T-helper 17 cell (primary cell): Measurements from ENCODE around the gene ISX. TPM values are rescaled to one million over a fixed set of nuclear protein-coding genes. Genes with fewer than 3 reads are reported as not detected.

ENCODE experiments used
- ATAC-seq: fragments of 150-1000 bp; cut with Tn5 transposase; 2 replicates; pipeline ENCODE4 v1.10.0; 2021; ENCODE audit warnings: mild to moderate bottlenecking, moderate library complexity
- DNase-seq, 3 donors: peaks; one replicate each; pipeline versions ENCODE4 v3.0.0 to v3.0.0-alpha.2; 2020 to 2021
- H3K9me3 ChIP-seq: one replicate; pipeline ENCODE4 v1.7.0; 2013; ENCODE audit warnings: low read length, mild to moderate bottlenecking; ENCODE audit not compliant: control insufficient read depth, poor library complexity, severe bottlenecking
- H3K27ac Mint-ChIP-seq: one replicate; pipeline ENCODE4 v1.8.0; 2022; ENCODE audit warnings: mild to moderate bottlenecking, moderate library complexity, mixed read lengths
- H3K27me3 Mint-ChIP-seq: one replicate; pipeline ENCODE4 v1.8.0; 2022; ENCODE audit warnings: mixed read lengths
- H3K36me3 Mint-ChIP-seq: one replicate; pipeline ENCODE4 v1.8.0; 2022; ENCODE audit warnings: low read depth, mixed read lengths
- H3K4me1 Mint-ChIP-seq: one replicate; pipeline ENCODE4 v1.8.0; 2022; ENCODE audit warnings: mild to moderate bottlenecking, mixed read lengths
- H3K4me3 Mint-ChIP-seq: one replicate; pipeline ENCODE4 v1.8.0; 2022; ENCODE audit warnings: mild to moderate bottlenecking, moderate library complexity, mixed read lengths
- total RNA-seq, 4 donors: library from RNA in 2 of 4; stranded (reverse) in 2 of 4; gene quantifications; one replicate each; pipeline ENCODE4 v1.2.3 and lab custom pipeline; 2022 to 2026

ISX gene
- total RNA-seq, 2 donors from 2014 or later = not detected

DNA sequence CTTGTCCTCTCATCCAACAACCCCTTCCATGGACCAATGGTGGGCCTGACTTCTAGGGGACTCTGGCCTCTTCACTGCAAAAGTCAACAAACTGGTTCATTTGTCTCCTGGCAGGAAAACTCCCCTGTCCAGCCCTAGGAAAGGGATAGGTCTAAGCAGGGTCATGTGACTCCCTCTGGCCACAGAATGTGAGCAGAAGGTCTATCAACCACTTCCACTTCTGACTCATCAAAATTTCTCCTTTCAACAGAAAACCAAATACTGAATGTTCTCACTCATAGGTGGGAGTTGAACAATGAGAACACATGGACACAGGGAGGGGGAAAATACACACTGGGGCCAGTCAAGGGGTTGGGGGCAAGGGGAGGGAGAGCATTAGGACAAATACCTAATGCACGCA lies 1.3 kb upstream of the ISX start:
- no peak for ATAC-seq

DNA sequence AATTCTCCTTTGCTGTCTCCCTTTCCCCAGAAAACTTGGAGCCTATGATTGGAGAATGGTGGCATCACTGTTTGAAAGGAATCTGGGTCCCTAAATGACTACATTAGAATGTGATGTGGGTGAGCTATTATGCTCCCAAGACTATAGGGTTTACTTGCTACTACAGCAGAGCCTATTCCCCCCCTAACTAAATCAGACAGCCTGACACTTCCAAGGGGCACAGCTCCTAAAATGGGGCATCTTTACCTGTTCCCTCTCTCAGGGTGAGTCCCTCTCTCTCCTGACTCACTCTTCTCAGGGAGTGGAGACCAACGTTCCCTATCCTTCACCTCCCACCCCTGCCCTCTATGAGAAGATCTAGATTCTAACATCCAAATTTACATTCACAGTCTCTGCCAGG lies 775 bp upstream of the ISX start:
- Mint-ChIP-seq H3K36me3 (no peaks in the 10 kb centered on the region), H3K4me3 (no peak overlapping the region), H3K27ac (no peak overlapping the region), H3K27me3 (peaks cover 37% of the 10 kb centered on the region), H3K4me1 (no peaks in the 10 kb centered on the region)
- ATAC-seq = no peak
- DNase-seq = no peak
- H3K9me3 ChIP-seq = no peaks in the 10 kb centered on the region

More for the DNA sequence above, 1.3 kb upstream of the ISX start:
- H3K4me3 Mint-ChIP-seq = no peak overlapping the region
- no peak for DNase-seq
- H3K27me3 Mint-ChIP-seq = peaks cover 32% of the 10 kb centered on the region
- no peaks in the 10 kb centered on the region for H3K9me3 ChIP-seq
- H3K4me1 Mint-ChIP-seq = no peaks in the 10 kb centered on the region
- no peaks in the 10 kb centered on the region for H3K36me3 Mint-ChIP-seq
- no peak overlapping the region for H3K27ac Mint-ChIP-seq

- Mint-ChIP-seq H3K27ac (no peak overlapping the region), H3K4me1 (no peaks in the 10 kb centered on the region), H3K27me3 (peaks cover 47% of the 10 kb centered on the region), H3K36me3 (no peaks in the 10 kb centered on the region), H3K4me3 (no peak overlapping the region)
- ATAC-seq = no peak
- no peak for DNase-seq
- H3K9me3 ChIP-seq = no peaks in the 10 kb centered on the region
Observed at GRCh38 chr22:35066768-35067167, 810 bp downstream of the ISX start.

DNA sequence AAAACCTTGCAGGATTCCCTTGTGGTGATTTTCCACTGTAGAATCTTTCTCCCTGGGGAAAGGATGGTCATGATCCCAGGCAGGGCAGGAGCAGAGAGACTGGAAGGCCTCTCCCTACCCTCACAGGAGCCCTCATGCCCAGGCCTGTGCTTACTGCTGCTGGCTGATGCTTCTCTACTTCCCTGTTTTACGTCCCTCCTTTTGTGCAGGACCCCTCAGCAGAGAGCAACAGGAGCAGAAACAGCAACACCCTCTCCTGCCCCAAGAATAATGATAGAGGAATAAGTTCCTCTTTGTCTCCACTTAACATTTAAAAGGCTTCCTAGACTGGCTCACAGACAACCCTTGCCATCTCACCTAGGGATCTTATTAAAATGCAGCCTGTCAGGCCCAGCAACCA lies 3.6 kb downstream of the ISX start:
- Mint-ChIP-seq H3K27me3 (peaks cover 45% of the 10 kb centered on the region), H3K27ac (no peak overlapping the region)

DNA sequence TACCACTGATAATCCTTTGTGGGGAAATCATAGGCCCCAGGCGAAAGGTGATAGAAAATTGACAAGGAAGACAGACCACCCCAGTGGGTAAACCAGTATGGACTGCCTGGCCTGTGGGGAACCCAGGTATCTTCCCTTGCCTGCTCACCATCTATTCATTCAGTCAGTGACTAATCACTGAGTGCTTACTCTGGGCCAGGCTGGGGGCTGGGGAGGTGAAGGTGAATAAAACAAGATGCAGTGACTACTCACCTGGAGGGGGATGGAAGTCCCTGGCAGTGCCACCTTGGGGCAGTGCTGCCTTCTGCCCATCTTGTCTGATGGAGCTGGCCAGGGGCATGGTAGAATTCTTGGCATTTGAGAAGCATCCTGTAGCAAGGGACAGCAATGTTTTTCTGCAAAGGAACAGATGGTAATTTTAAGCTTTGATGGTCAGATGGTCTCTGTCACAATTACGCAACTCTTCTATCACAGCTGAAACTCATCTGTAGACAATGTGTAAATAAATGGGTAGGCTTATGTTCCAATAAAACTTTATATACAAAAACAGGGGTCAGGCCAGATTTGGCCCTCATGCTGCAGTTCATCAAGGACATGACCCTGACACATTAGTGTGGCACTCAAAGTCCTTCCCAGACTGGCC lies 4.6 kb downstream of the ISX start:
- ATAC-seq = no peak
- no peak overlapping the region for H3K27ac Mint-ChIP-seq

More for the DNA sequence above, 3.6 kb downstream of the ISX start:
- Mint-ChIP-seq H3K4me1 (no peaks in the 10 kb centered on the region), H3K36me3 (no peaks in the 10 kb centered on the region), H3K4me3 (no peak overlapping the region)
- ATAC-seq (no peak), DNase-seq (no peak)
- no peaks in the 10 kb centered on the region for H3K9me3 ChIP-seq

DNA sequence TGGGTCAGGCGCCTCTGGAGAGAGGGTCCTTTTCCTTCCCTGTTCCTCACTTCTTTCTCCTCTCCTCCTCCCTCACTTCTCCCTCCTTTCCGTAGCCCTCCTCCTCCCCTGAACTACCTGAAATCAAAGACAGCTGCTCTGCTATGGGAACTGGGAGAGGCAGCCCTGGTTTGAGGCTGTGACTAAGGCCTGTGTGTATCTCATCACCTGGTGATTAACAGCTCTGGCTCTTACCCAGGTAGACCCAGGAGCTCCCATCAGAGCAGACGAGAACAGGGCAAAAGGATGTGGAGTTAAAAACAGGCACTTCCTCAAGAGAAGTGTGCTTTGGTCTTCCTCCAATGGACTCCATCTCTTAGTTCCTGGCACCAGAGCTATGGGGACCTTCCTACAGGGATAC lies 5.8 kb downstream of the ISX start:
- no peak for DNase-seq
- no peak overlapping the region for H3K4me3 Mint-ChIP-seq
- no peaks in the 10 kb centered on the region for H3K4me1 Mint-ChIP-seq
- H3K9me3 ChIP-seq = no peaks in the 10 kb centered on the region
- peaks cover 31% of the 10 kb centered on the region for H3K27me3 Mint-ChIP-seq
- no peak overlapping the region for H3K27ac Mint-ChIP-seq
- no peak for ATAC-seq
- H3K36me3 Mint-ChIP-seq = no peaks in the 10 kb centered on the region

More for the DNA sequence above, 4.6 kb downstream of the ISX start:
- Mint-ChIP-seq H3K4me1 (no peaks in the 10 kb centered on the region), H3K27me3 (peaks cover 38% of the 10 kb centered on the region), H3K4me3 (no peak overlapping the region), H3K36me3 (no peaks in the 10 kb centered on the region)
- H3K9me3 ChIP-seq = no peaks in the 10 kb centered on the region
- DNase-seq = no peak

DNA sequence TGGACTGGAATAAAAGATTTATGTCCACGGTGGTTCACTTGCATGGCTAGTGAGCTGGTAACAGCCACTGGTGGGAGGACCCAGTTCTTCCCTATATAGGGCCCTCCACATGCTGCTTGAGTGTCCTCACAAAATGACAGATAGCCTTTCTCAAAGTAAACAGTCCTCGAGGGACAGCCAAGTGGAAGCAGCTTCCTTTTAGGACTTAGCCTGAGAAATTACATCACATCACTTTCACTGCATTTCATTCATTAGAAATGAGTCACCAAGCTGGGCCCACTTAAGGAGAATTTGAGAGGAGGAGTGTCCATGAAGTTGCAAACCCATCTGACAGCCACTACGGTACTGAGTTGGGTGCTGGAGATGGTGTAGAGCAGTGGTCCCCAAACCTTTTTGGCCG lies 7.0 kb downstream of the ISX start:
- DNase-seq = no peak
- Mint-ChIP-seq H3K27me3 (peaks cover 33% of the 10 kb centered on the region), H3K4me1 (no peaks in the 10 kb centered on the region)

GRCh38 chr22:35074583-35074982 lies 8.6 kb downstream of the ISX start:
- Mint-ChIP-seq H3K36me3 (no peaks in the 10 kb centered on the region), H3K4me3 (no peak overlapping the region), H3K4me1 (no peaks in the 10 kb centered on the region), H3K27ac (no peak overlapping the region), H3K27me3 (peaks cover 29% of the 10 kb centered on the region)
- ATAC-seq (no peak), DNase-seq (no peak)
- H3K9me3 ChIP-seq = no peaks in the 10 kb centered on the region

More for the DNA sequence above, 7.0 kb downstream of the ISX start:
- no peak for ATAC-seq
- Mint-ChIP-seq H3K4me3 (no peak overlapping the region), H3K27ac (no peak overlapping the region), H3K36me3 (no peaks in the 10 kb centered on the region)
- no peaks in the 10 kb centered on the region for H3K9me3 ChIP-seq

DNA sequence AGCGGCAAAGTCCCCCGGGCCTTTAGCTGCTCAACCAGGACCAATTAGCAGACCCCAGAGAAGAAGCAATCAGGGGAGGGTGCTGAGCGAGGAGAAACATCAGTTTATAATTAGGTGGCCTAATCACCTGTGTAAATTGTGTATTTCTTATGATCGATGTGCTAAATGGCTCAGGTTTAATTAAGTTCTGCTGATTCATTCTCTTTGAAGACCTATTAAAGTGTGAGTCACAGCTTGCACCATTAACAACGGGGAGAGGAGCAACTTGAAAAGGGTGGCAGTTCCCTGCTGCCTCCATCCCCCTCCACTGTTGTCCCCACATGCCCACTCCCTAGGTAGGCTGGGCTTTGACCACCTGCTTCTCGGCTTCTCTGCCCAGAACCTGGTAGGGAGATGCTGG lies 10.7 kb downstream of the ISX start:
- DNase-seq = no peak
- Mint-ChIP-seq H3K36me3 (no peaks in the 10 kb centered on the region), H3K27ac (no peak overlapping the region)

DNA sequence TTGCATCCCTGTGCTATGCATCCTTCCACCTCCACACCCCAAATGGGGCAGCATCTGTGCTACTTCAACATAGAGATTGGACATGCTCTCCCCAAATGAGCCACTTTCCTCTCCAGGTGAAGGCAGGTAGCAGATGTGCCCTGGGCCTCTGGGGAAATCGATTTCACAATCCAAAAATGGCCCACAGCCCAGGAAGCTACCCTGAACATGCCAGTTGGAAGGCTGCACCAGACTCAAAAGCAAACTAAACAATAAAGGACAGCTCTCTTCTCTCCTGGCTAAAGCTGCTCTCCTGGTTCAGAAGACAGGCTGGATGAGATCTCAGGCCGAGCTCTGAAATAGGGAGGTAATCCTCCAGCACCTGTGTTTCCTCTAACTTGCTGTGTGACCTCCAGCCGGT lies 19.7 kb downstream of the ISX start:
- DNase-seq = no peak
- no peak overlapping the region for H3K4me3 Mint-ChIP-seq
- H3K4me1 Mint-ChIP-seq = peaks cover 2% of the 10 kb centered on the region
- H3K36me3 Mint-ChIP-seq = no peaks in the 10 kb centered on the region
- H3K27ac Mint-ChIP-seq = no peak overlapping the region
- ATAC-seq = no peak
- peaks cover 24% of the 10 kb centered on the region for H3K27me3 Mint-ChIP-seq
- H3K9me3 ChIP-seq = no peaks in the 10 kb centered on the region

More for the DNA sequence above, 10.7 kb downstream of the ISX start:
- H3K9me3 ChIP-seq = no peaks in the 10 kb centered on the region
- Mint-ChIP-seq H3K4me1 (no peaks in the 10 kb centered on the region), H3K27me3 (peaks cover 13% of the 10 kb centered on the region), H3K4me3 (no peak overlapping the region)
- no peak for ATAC-seq

GRCh38 chr22:35089139-35089538 lies 23.2 kb downstream of the ISX start:
- H3K27ac Mint-ChIP-seq = no peak overlapping the region
- H3K27me3 Mint-ChIP-seq = peaks cover 31% of the 10 kb centered on the region
- ATAC-seq (no peak), DNase-seq (no peak)
- no peaks in the 10 kb centered on the region for H3K9me3 ChIP-seq
- H3K36me3 Mint-ChIP-seq = no peaks in the 10 kb centered on the region
- H3K4me1 Mint-ChIP-seq = peaks cover 2% of the 10 kb centered on the region
- no peak overlapping the region for H3K4me3 Mint-ChIP-seq

DNA sequence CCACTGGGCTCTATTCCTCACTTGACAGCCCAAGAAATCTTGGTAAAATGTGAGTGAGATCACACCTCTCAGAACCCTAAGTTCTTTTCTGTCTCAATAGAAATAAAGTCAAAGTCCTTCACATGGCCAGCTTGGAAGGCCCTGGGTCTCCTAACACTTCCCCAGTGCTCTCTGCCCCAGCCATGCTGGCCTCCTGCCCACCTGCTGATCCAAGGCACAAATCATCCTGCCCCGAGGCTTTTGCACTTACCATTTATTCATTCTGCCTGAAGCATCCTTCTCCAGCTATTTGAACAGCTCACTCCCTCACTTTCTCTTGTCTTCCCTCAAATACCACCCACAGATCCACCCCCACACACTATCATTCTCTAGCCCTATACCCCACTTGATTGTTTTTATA lies 26.4 kb downstream of the ISX start:
- Mint-ChIP-seq H3K4me3 (no peak overlapping the region), H3K27ac (no peak overlapping the region), H3K4me1 (no peaks in the 10 kb centered on the region), H3K27me3 (peaks cover 41% of the 10 kb centered on the region), H3K36me3 (no peaks in the 10 kb centered on the region)
- no peak for DNase-seq
- no peak for ATAC-seq
- H3K9me3 ChIP-seq = no peaks in the 10 kb centered on the region

- Mint-ChIP-seq H3K27ac (no peak overlapping the region), H3K27me3 (peaks cover 54% of the 10 kb centered on the region), H3K4me3 (no peak overlapping the region), H3K4me1 (no peaks in the 10 kb centered on the region), H3K36me3 (no peaks in the 10 kb centered on the region)
- ATAC-seq = no peak
- no peak for DNase-seq
- H3K9me3 ChIP-seq = no peaks in the 10 kb centered on the region
Observed at GRCh38 chr22:35098921-35099320, 33.0 kb downstream of the ISX start.

- H3K4me3 Mint-ChIP-seq = no peak overlapping the region
- H3K4me1 Mint-ChIP-seq = no peaks in the 10 kb centered on the region
- H3K9me3 ChIP-seq = no peaks in the 10 kb centered on the region
- ATAC-seq = no peak
- DNase-seq = no peak
- no peak overlapping the region for H3K27ac Mint-ChIP-seq
- peaks cover 52% of the 10 kb centered on the region for H3K27me3 Mint-ChIP-seq
- H3K36me3 Mint-ChIP-seq = no peaks in the 10 kb centered on the region
Observed at GRCh38 chr22:35099883-35100282, 33.9 kb downstream of the ISX start.
